DND-41 (cell line): ENCODE results near the gene VHLL.

ENCODE experiments used
- ATAC-seq: fragments of 200-7000 bp; cut with Tn5 transposase; 3 replicates; pipeline ENCODE4 v1.9.1; 2021; ENCODE audit warnings: low read depth; ENCODE audit not compliant: insufficient read depth
- DNase-seq: peaks from one replicate; pipeline ENCODE4 v3.0.0-alpha.2; 2020
- H2AFZ ChIP-seq: 2 replicates; pipeline ENCODE4 v1.6.0; 2012; ENCODE audit warnings: low read depth, low read length
- H3K27ac ChIP-seq: 2 replicates; pipeline ENCODE4 v1.5.1; 2012; ENCODE audit warnings: low read length, inconsistent platforms
- H3K27me3 ChIP-seq: fragments of 200-600 bp; sonication (generic); 2 replicates; pipeline ENCODE4 v1.6.0; 2012; ENCODE audit warnings: low read length, mild to moderate bottlenecking, inconsistent platforms; ENCODE audit not compliant: insufficient read depth, poor library complexity
- H3K36me3 ChIP-seq: 2 replicates; pipeline ENCODE4 v1.5.1; 2012; ENCODE audit warnings: low read length, inconsistent platforms; ENCODE audit not compliant: insufficient read depth
- H3K4me1 ChIP-seq: 2 replicates; pipeline ENCODE4 v1.5.1; 2012; ENCODE audit warnings: mild to moderate bottlenecking, low read length; ENCODE audit not compliant: insufficient read depth
- H3K4me2 ChIP-seq: 2 replicates; pipeline ENCODE4 v1.6.0; 2012; ENCODE audit warnings: mild to moderate bottlenecking, moderate library complexity, low read length, inconsistent platforms; ENCODE audit not compliant: insufficient read depth
- H3K4me3 ChIP-seq, 2 experiments: fragments of 200-600 bp in 1 of 2; shearing (Covaris generic) in 1 of 2; 2 replicates each; pipeline ENCODE4 v1.5.1; 2012 to 2016; ENCODE audit warnings: inconsistent platforms in 2 of 2, low read length in 2 of 2, mild to moderate bottlenecking in 2 of 2, low read depth in 1 of 2, moderate library complexity in 1 of 2
- H3K79me2 ChIP-seq: 2 replicates; pipeline ENCODE4 v1.6.0; 2012; ENCODE audit warnings: low read length, inconsistent platforms; ENCODE audit not compliant: insufficient read depth
- H3K9ac ChIP-seq: 2 replicates; pipeline ENCODE4 v1.6.0; 2012; ENCODE audit warnings: low read depth, mild to moderate bottlenecking, inconsistent platforms, low read length, moderate library complexity
- H3K9me3 ChIP-seq: 2 replicates; pipeline ENCODE4 v1.5.1; 2012; ENCODE audit warnings: low read length, moderate library complexity, mild to moderate bottlenecking, inconsistent platforms; ENCODE audit not compliant: insufficient read depth, severe bottlenecking
- H4K20me1 ChIP-seq: 2 replicates; pipeline ENCODE4 v1.6.0; 2012; ENCODE audit warnings: low read length; ENCODE audit not compliant: insufficient read depth
- EZH2 ChIP-seq: IDR thresholded peaks from 3 replicates; pipeline ENCODE4 v1.6.1; 2012; ENCODE audit warnings: borderline replicate concordance, low read depth, mild to moderate bottlenecking, moderate library complexity, low read length, inconsistent platforms; ENCODE audit not compliant: severe bottlenecking
- TF ChIP-seq, protein P1 (sequence below): IDR thresholded peaks from 2 replicates; pipeline ENCODE4 v1.5.1; 2012; ENCODE audit warnings: borderline replicate concordance, low read length, moderate library complexity, mild to moderate bottlenecking; ENCODE audit not compliant: poor library complexity, severe bottlenecking; ENCODE audit errors: extremely low read depth

VHLL gene

DNA sequence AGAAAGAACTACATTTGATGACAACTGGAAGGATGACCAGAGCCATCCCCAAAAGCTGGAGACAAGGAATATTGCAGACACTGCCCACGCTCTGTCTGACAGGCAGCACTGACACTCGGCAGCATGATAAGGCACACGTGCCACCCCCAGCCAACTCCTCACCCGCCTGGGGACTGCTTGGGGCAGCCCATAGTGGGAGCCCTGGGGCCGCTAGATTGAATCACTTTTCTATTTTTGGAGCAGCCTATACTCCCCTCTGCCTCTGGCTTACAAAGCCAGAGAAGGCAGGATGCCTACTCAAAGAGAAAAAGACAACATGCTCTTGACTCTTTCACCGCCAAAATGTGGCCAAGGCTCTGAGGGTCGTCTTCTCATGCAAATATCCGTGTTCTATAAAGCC lies 17.8 kb downstream of the VHLL start:
- Histone ChIP-seq H3K27ac (peak overlapping the region; percentile 86), H2AFZ (no peak overlapping the region), H3K27me3 (no peaks in the 10 kb centered on the region), H3K4me1 (peaks cover 37% of the 10 kb centered on the region), H3K79me2 (peaks cover 70% of the 10 kb centered on the region), H3K4me3 (peak overlapping the region; percentile 80 to 91; a peak in 3 of 4 replicates), H4K20me1 (peaks cover 43% of the 10 kb centered on the region), H3K4me2 (peak overlapping the region; percentile 92), H3K9me3 (no peaks in the 10 kb centered on the region), H3K36me3 (peaks cover 53% of the 10 kb centered on the region), H3K9ac (peak overlapping the region; percentile 85)
- DNase-seq (peak; percentile 19), ATAC-seq (no peak)
- TF ChIP-seq, protein P1, sequence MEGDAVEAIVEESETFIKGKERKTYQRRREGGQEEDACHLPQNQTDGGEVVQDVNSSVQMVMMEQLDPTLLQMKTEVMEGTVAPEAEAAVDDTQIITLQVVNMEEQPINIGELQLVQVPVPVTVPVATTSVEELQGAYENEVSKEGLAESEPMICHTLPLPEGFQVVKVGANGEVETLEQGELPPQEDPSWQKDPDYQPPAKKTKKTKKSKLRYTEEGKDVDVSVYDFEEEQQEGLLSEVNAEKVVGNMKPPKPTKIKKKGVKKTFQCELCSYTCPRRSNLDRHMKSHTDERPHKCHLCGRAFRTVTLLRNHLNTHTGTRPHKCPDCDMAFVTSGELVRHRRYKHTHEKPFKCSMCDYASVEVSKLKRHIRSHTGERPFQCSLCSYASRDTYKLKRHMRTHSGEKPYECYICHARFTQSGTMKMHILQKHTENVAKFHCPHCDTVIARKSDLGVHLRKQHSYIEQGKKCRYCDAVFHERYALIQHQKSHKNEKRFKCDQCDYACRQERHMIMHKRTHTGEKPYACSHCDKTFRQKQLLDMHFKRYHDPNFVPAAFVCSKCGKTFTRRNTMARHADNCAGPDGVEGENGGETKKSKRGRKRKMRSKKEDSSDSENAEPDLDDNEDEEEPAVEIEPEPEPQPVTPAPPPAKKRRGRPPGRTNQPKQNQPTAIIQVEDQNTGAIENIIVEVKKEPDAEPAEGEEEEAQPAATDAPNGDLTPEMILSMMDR: no peak
- no peak for TF ChIP-seq EZH2

DNA sequence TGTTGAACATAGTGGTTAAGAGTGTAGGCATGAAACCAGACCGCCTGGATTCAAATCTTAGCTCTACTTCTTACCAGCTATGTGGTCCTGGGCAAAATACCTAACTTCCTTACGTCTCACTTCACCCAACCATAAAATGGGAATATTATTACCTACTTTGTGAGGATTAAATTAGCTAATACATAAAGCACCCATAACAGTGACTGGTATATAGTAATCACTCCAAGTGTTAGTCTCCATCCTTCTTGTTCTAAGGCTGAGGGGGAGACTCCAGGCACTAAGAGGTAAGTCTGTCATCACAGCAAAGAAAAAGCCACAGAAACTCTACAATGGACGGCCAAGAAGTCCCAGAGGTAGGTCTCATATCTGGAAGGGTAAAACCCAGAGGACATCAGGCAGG lies 19.3 kb downstream of the VHLL start:
- H3K36me3 ChIP-seq: peaks cover 56% of the 10 kb centered on the region
- H3K4me3 ChIP-seq: no peak overlapping the region
- peaks cover 43% of the 10 kb centered on the region for H4K20me1 ChIP-seq
- no peak overlapping the region for H3K9ac ChIP-seq
- H3K4me1 ChIP-seq: peaks cover 37% of the 10 kb centered on the region
- H3K79me2 ChIP-seq: peaks cover 69% of the 10 kb centered on the region
- no peak overlapping the region for H3K27ac ChIP-seq
- TF ChIP-seq, protein P1: no peak
- no peak for TF ChIP-seq EZH2
- no peak for DNase-seq
- peak overlapping the region; percentile 41; the same call in 1 of the 2 replicates for H3K4me2 ChIP-seq
- H2AFZ ChIP-seq: no peak overlapping the region
- no peaks in the 10 kb centered on the region for H3K9me3 ChIP-seq
- no peak for ATAC-seq
- H3K27me3 ChIP-seq: no peaks in the 10 kb centered on the region

DNA sequence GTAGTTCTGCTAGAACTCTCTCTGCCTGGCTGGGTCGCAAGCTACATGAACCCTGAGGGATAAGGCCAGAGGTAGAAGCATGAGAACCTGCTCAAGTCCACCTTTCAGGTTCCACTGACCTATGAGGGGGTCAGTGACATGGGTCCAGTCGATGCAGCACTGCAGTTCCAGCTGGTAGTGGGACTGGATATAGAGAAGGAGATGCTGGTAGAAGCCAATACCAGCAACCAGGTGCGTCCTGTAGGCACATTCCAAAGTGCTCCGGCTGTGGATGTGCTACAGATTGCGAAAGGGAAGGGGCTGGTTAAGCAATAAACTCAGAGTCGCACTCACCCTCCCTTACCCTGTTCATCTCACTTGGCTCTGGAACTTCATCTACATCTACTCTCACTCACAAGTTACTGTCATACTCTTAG lies 22.1 kb downstream of the VHLL start:
- Histone ChIP-seq H3K4me3 (no peak overlapping the region), H3K4me1 (peaks cover 21% of the 10 kb centered on the region), H3K36me3 (peaks cover 83% of the 10 kb centered on the region), H3K9ac (no peak overlapping the region), H3K9me3 (no peaks in the 10 kb centered on the region), H2AFZ (no peak overlapping the region), H3K27me3 (no peaks in the 10 kb centered on the region), H3K4me2 (no peak overlapping the region), H4K20me1 (peaks cover 48% of the 10 kb centered on the region), H3K79me2 (peaks cover 46% of the 10 kb centered on the region), H3K27ac (no peak overlapping the region)
- TF ChIP-seq, protein P1: no peak
- TF ChIP-seq EZH2: no peak
- ATAC-seq: no peak
- no peak for DNase-seq

DNA sequence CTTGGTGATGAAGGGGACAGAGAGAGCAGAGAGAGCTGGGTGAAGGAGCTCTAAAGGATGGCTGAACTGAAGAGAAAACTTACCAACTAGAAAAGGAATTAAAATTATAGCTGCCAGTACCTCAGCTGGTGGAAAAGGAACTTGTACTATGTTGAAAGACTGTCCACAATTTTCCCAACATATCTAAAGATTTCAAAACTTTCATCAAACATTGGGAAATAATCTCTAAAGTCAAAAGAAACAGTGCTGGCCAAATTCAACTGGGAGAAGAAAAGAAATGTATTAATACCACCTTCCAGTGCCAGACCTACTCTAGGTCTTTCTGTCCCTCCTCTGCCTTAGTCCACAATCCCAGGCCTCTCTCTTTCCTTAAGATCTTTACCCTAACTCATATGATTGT lies 22.6 kb downstream of the VHLL start:
- Histone ChIP-seq H3K9ac (no peak overlapping the region), H3K9me3 (no peaks in the 10 kb centered on the region), H3K27ac (no peak overlapping the region), H3K79me2 (peaks cover 41% of the 10 kb centered on the region), H3K4me1 (peaks cover 16% of the 10 kb centered on the region), H4K20me1 (peaks cover 44% of the 10 kb centered on the region), H2AFZ (no peak overlapping the region), H3K36me3 (peaks cover 88% of the 10 kb centered on the region), H3K4me3 (no peak overlapping the region), H3K4me2 (no peak overlapping the region), H3K27me3 (no peaks in the 10 kb centered on the region)
- no peak for TF ChIP-seq EZH2
- TF ChIP-seq, protein P1: no peak
- ATAC-seq (no peak), DNase-seq (no peak)
